OCI-LY7 (cell line): ENCODE data around the gene PERP. TPM values are rescaled to one million over a fixed set of nuclear protein-coding genes. Genes with fewer than 3 reads are reported as not detected.

Experiments
- BruUV-seq: library from RNA; stranded (reverse); fragments of 400-500 nt; replicated peaks from 2 replicates; lab custom pipeline; 2021; lab: Mats Ljungman, UMichigan
- CTCF ChIA-PET: fragments of 300-600 bp; sonication (Branson Sonifier 250); formaldehyde crosslinking; loops from one replicate; lab custom pipeline; 2022; ENCODE audit warnings: antibody characterized with exemption; ENCODE audit not compliant: unreplicated experiment; lab: Charles Lee
- POLR2A ChIA-PET: fragments of 300-600 bp; sonication (Branson Sonifier 250); formaldehyde crosslinking; loops from one replicate; lab custom pipeline; 2022; ENCODE audit warnings: antibody characterized with exemption; lab: Charles Lee
- DNase-seq: peaks from one replicate; pipeline ENCODE4 v3.0.0-alpha.2; 2015; ENCODE audit warnings: low spot score
- H2AFZ ChIP-seq: fragments of 200-600 bp; sonication (generic), shearing (Covaris generic); 2 replicates; pipeline ENCODE4 v1.6.1; 2014; ENCODE audit warnings: mild to moderate bottlenecking, antibody characterized with exemption, low read length, moderate library complexity
- H3K27ac ChIP-seq: fragments of 200-600 bp; sonication (generic); 2 replicates; pipeline ENCODE4 v1.5.1; 2014; ENCODE audit warnings: mixed run types, low read depth, mild to moderate bottlenecking, moderate library complexity, low read length, inconsistent platforms; ENCODE audit not compliant: poor library complexity, severe bottlenecking
- H3K36me3 ChIP-seq: fragments of 200-600 bp; sonication (generic); 2 replicates; pipeline ENCODE4 v1.6.1; 2014; ENCODE audit warnings: mild to moderate bottlenecking, antibody characterized with exemption, low read length, moderate library complexity, mixed read lengths; ENCODE audit not compliant: insufficient read depth
- H3K4me1 ChIP-seq: fragments of 200-600 bp; sonication (generic); 2 replicates; pipeline ENCODE4 v1.5.1; 2014; ENCODE audit warnings: mild to moderate bottlenecking, low read length; ENCODE audit not compliant: insufficient read depth, poor library complexity, severe bottlenecking
- H3K4me2 ChIP-seq: fragments of 200-600 bp; sonication (generic); 2 replicates; pipeline ENCODE4 v1.6.1; 2014; ENCODE audit warnings: mild to moderate bottlenecking, low read length
- H3K4me3 ChIP-seq: fragments of 200-600 bp; sonication (generic); 2 replicates; pipeline ENCODE4 v1.5.1; 2014; ENCODE audit warnings: mild to moderate bottlenecking, low read depth, low read length; ENCODE audit not compliant: poor library complexity, severe bottlenecking
- H3K79me2 ChIP-seq: fragments of 200-600 bp; sonication (generic); 2 replicates; pipeline ENCODE4 v1.6.1; 2016; ENCODE audit warnings: low read depth, mild to moderate bottlenecking, low read length, moderate library complexity, mixed read lengths; ENCODE audit not compliant: insufficient read depth
- H3K9me2 ChIP-seq: fragments of 200-600 bp; sonication (generic); 2 replicates; pipeline ENCODE4 v1.6.1; 2016; ENCODE audit warnings: mild to moderate bottlenecking, low read length, mixed read lengths; ENCODE audit not compliant: insufficient read depth
- H3K9me3 ChIP-seq: fragments of 200-600 bp; sonication (generic); 2 replicates; pipeline ENCODE4 v1.6.1; 2014; ENCODE audit warnings: mild to moderate bottlenecking, mixed run types, low read length, mixed read lengths
- H4K20me1 ChIP-seq: fragments of 200-600 bp; sonication (generic); 2 replicates; pipeline ENCODE4 v1.6.1; 2014; ENCODE audit warnings: mild to moderate bottlenecking, antibody characterized with exemption, low read length, moderate library complexity, mixed read lengths; ENCODE audit not compliant: insufficient read depth
- CTCF ChIP-seq: fragments of 200-600 bp; sonication (generic); conservative IDR thresholded peaks from 2 replicates; pipeline ENCODE4 v1.5.1; 2014; ENCODE audit warnings: mild to moderate bottlenecking, antibody characterized with exemption, low read length, moderate library complexity, mixed read lengths
- EZH2phosphoT487 ChIP-seq: fragments of 200-600 bp; sonication (generic); IDR thresholded peaks from 2 replicates; pipeline ENCODE4 v1.6.1; 2018; ENCODE audit warnings: low read depth, borderline replicate concordance, mild to moderate bottlenecking, mixed run types, antibody characterized with exemption, low read length, moderate library complexity, mixed read lengths
- intact Hi-C: fragments of 100-400 bp; cut with micrococcal nuclease; formaldehyde crosslinking; loops from one replicate; pipeline ENCODE4 v1.10.0; 2022; ENCODE audit not compliant: unreplicated experiment
- total RNA-seq, 2 experiments: library from RNA; depleted of rRNA in 1 of 2; stranded (reverse); fragments of >200 nt in 1 of 2; shearing (Covaris generic) in 1 of 2; gene quantifications; 2 replicates each; pipeline ENCODE4 v1.2.3, GENCODE V29; 2014 to 2022

Gene PERP
- total RNA-seq, 2 experiments from 2014 or later = not detected

- CTCF ChIA-PET = interaction anchor here (0.6 to 1.9 kb wide), 4 partner anchors 171 to 786 kb away, joined by 3 to 6 read pairs (median 4); partner anchors contain the start of gene HEBP2
- Histone ChIP-seq H3K9me3 (no peaks in the 10 kb centered on the region), H4K20me1 (no peaks in the 10 kb centered on the region), H3K4me1 (peaks cover 12% of the 10 kb centered on the region), H3K4me3 (no peak overlapping the region), H3K4me2 (peak overlapping the region; percentile 38), H3K27ac (no peak overlapping the region), H3K9me2 (no peaks in the 10 kb centered on the region), H3K36me3 (no peaks in the 10 kb centered on the region), H2AFZ (peak overlapping the region; percentile 33; the same call in 1 of the 2 replicates), H3K79me2 (no peaks in the 10 kb centered on the region)
- peak; percentile 72 for DNase-seq
- peak; percentile 88 for TF ChIP-seq CTCF
- no peak for TF ChIP-seq EZH2phosphoT487
- intact Hi-C loops = loop anchor here (1.0 to 5.0 kb wide), 6 partner anchors 171 to 651 kb away; partner anchors contain the start of gene HEBP2
- no TSS peak for BruUV-seq
- POLR2A ChIA-PET = interaction anchor here (0.5 to 1.8 kb wide), 10 partner anchors 9 to 390 kb away, joined by 3 to 5 read pairs (median 3); no protein-coding TSS in a partner anchor
Measured at GRCh38 chr6:138115877-138116660, 8.8 kb upstream of the PERP start.

- H2AFZ ChIP-seq = peak overlapping the region; percentile 33; the same call in 1 of the 2 replicates
- no TSS peak for BruUV-seq
- DNase-seq = peak; percentile 35
- no peaks in the 10 kb centered on the region for H4K20me1 ChIP-seq
- H3K4me3 ChIP-seq = no peak overlapping the region
- intact Hi-C loops = loop anchor here (5.0 kb wide), 2 partner anchors 312 to 652 kb away; no protein-coding TSS in a partner anchor
- H3K79me2 ChIP-seq = no peaks in the 10 kb centered on the region
- H3K4me2 ChIP-seq = peak overlapping the region; percentile 38
- H3K27ac ChIP-seq = no peak overlapping the region
- H3K4me1 ChIP-seq = peaks cover 12% of the 10 kb centered on the region
- no peaks in the 10 kb centered on the region for H3K36me3 ChIP-seq
- no peaks in the 10 kb centered on the region for H3K9me2 ChIP-seq
- TF ChIP-seq EZH2phosphoT487 (no peak), CTCF (no peak)
- CTCF ChIA-PET = interaction anchor here (0.6 to 1.9 kb wide), 6 partner anchors 10 to 406 kb away, joined by 3 to 16 read pairs (median 4); no protein-coding TSS in a partner anchor
- POLR2A ChIA-PET = interaction anchor here (0.6 to 1.6 kb wide), 7 partner anchors 28 to 1363 kb away, joined by 3 to 6 read pairs (median 3); no protein-coding TSS in a partner anchor
- no peaks in the 10 kb centered on the region for H3K9me3 ChIP-seq
Measured at GRCh38 chr6:138115201-138115600, 8.0 kb upstream of the PERP start.
